H1 (cell line): ENCODE measurements around the gene SHISA9. TPM values are rescaled to one million over a fixed set of nuclear protein-coding genes. Genes with fewer than 3 reads are reported as not detected.

Experiments used
- CTCF ChIA-PET: fragments of 300-600 bp; sonication (Branson Sonifier 250); formaldehyde crosslinking; loops from one replicate; lab custom pipeline; 2021; ENCODE audit not compliant: partially characterized antibody; lab: Charles Lee
- POLR2A ChIA-PET: fragments of 300-600 bp; sonication (Branson Sonifier 250); formaldehyde crosslinking; loops from one replicate; lab custom pipeline; 2021; ENCODE audit warnings: inconsistent platforms; ENCODE audit not compliant: partially characterized antibody; lab: Charles Lee
- DNase-seq, 2 experiments: peaks; one replicate each; pipeline versions ENCODE4 v3.0.0 to v3.0.0-alpha.2; 2010 to 2022; ENCODE audit warnings: low spot score in 2 of 2, low read depth in 1 of 2, mixed read lengths in 1 of 2
- FAIRE-seq: peaks from 2 replicates; lab custom pipeline; 2011; peaks lifted over from hg19 to GRCh38; lab: Jason Lieb, UNC
- H2AFZ ChIP-seq: 2 replicates; pipeline ENCODE4 v1.8.1; 2012; ENCODE audit warnings: low read length, inconsistent platforms
- H2AK5ac ChIP-seq: 2 replicates; pipeline ENCODE4 v1.6.1; 2013; ENCODE audit warnings: low read depth, low read length
- H2BK120ac ChIP-seq: replicated peaks from 2 replicates; pipeline ENCODE3; 2013; ENCODE audit warnings: low read depth, low read length, inconsistent platforms
- H2BK12ac ChIP-seq: 2 replicates; pipeline ENCODE4 v1.6.1; 2013; ENCODE audit warnings: low read depth, low read length
- H2BK15ac ChIP-seq: 2 replicates; pipeline ENCODE4 v1.6.1; 2013; ENCODE audit warnings: low read length
- H2BK20ac ChIP-seq: 2 replicates; pipeline ENCODE4 v1.6.1; 2013; ENCODE audit warnings: low read length
- H2BK5ac ChIP-seq: 2 replicates; pipeline ENCODE4 v1.6.1; 2013; ENCODE audit warnings: low read depth, low read length
- H3K14ac ChIP-seq: 2 replicates; pipeline ENCODE4 v1.6.1; 2013; ENCODE audit warnings: inconsistent platforms; ENCODE audit not compliant: insufficient read length
- H3K18ac ChIP-seq: 2 replicates; pipeline ENCODE4 v1.6.1; 2013; ENCODE audit warnings: low read length; ENCODE audit errors: extremely low read depth
- H3K23ac ChIP-seq: 2 replicates; pipeline ENCODE4 v1.6.1; 2013; ENCODE audit warnings: inconsistent platforms; ENCODE audit not compliant: insufficient read length
- H3K23me2 ChIP-seq: 2 replicates; pipeline ENCODE4 v1.6.1; 2013; ENCODE audit warnings: low read depth, low read length
- H3K27ac ChIP-seq: 2 replicates; pipeline ENCODE4 v1.6.1; 2011; ENCODE audit warnings: low read depth, low read length, inconsistent platforms
- H3K27me3 ChIP-seq, 4 experiments: replicated peaks in 1 of 4; 1 replicate in 1 of 4; 2 replicates in 3 of 4; pipeline versions ENCODE4 v1.6.1 to v1.8.1; 2011 to 2013; ENCODE audit warnings: low read length in 3 of 4, mild to moderate bottlenecking in 3 of 4, inconsistent platforms in 2 of 4, mixed read lengths in 2 of 4, moderate library complexity in 1 of 4; ENCODE audit not compliant: control insufficient read depth in 3 of 4, insufficient read depth in 3 of 4; ENCODE audit errors: extremely low read depth in 1 of 4
- H3K36me3 ChIP-seq, 4 experiments: 2 replicates each; pipeline versions ENCODE4 v1.6.1 to v1.8.1; 2011 to 2013; ENCODE audit warnings: mild to moderate bottlenecking in 4 of 4, low read length in 3 of 4, moderate library complexity in 2 of 4, control low read depth in 1 of 4, inconsistent platforms in 1 of 4; ENCODE audit not compliant: insufficient read depth in 4 of 4, control insufficient read depth in 2 of 4
- H3K4ac ChIP-seq: replicated peaks from 2 replicates; pipeline ENCODE3; 2013; ENCODE audit warnings: low read length, low read depth, mixed read lengths, inconsistent platforms; ENCODE audit not compliant: insufficient read length
- H3K4me1 ChIP-seq, 4 experiments: replicated peaks in 1 of 4; 1 replicate in 1 of 4; 2 replicates in 3 of 4; pipeline versions ENCODE4 v1.6.1 to v1.8.1; 2011 to 2013; ENCODE audit warnings: low read length in 3 of 4, inconsistent platforms in 2 of 4, mixed read lengths in 1 of 4; ENCODE audit not compliant: insufficient read depth in 4 of 4, control insufficient read depth in 3 of 4
- H3K4me2 ChIP-seq, 2 experiments: 2 replicates each; pipeline versions ENCODE4 v1.6.1 to v1.8.1; 2011 to 2013; ENCODE audit warnings: low read depth in 2 of 2, low read length in 2 of 2, control low read depth in 1 of 2, inconsistent platforms in 1 of 2, mild to moderate bottlenecking in 1 of 2; ENCODE audit not compliant: insufficient read depth in 1 of 2
- H3K4me3 ChIP-seq, 4 experiments: fragments of 200-600, 300-600 bp in 1 of 4; sonication (generic), shearing (Covaris generic), sonication (Bioruptor Twin) in 1 of 4; 2 replicates each; pipeline versions ENCODE4 v1.5.1 to v1.8.1; 2011 to 2016; ENCODE audit warnings: low read length in 4 of 4, low read depth in 3 of 4, control low read depth in 2 of 4, inconsistent platforms in 2 of 4, mild to moderate bottlenecking in 2 of 4, mixed read lengths in 1 of 4, moderate library complexity in 1 of 4; ENCODE audit not compliant: insufficient read depth in 2 of 4; ENCODE audit errors: extremely low read depth in 1 of 4
- H3K56ac ChIP-seq: replicated peaks from 2 replicates; pipeline ENCODE3; 2013; ENCODE audit warnings: low read depth, mild to moderate bottlenecking, mixed read lengths, low read length, inconsistent platforms; ENCODE audit not compliant: insufficient read length
- H3K79me1 ChIP-seq: 2 replicates; pipeline ENCODE4 v1.6.1; 2013; ENCODE audit warnings: low read depth, low read length, control low read depth
- H3K79me2 ChIP-seq, 2 experiments: 2 replicates each; pipeline versions ENCODE4 v1.6.1 to v1.8.1; 2012 to 2013; ENCODE audit warnings: low read length in 2 of 2, mild to moderate bottlenecking in 2 of 2, inconsistent platforms in 1 of 2; ENCODE audit not compliant: insufficient read depth in 2 of 2, control insufficient read depth in 1 of 2
- H3K9ac ChIP-seq, 4 experiments: replicated peaks in 1 of 4; 1 replicate in 1 of 4; 2 replicates in 3 of 4; pipeline versions ENCODE4 v1.6.1 to v1.8.1; 2011 to 2013; ENCODE audit warnings: low read depth in 3 of 4, low read length in 3 of 4, control low read depth in 2 of 4, mild to moderate bottlenecking in 2 of 4, moderate library complexity in 2 of 4, inconsistent platforms in 1 of 4; ENCODE audit errors: extremely low read depth in 1 of 4
- H3K9me3 ChIP-seq, 2 experiments: 2 replicates each; pipeline versions ENCODE4 v1.6.1 to v1.8.1; 2012 to 2013; ENCODE audit warnings: mild to moderate bottlenecking in 2 of 2, moderate library complexity in 2 of 2, control low read depth in 1 of 2, inconsistent platforms in 1 of 2, low read depth in 1 of 2, low read length in 1 of 2, mixed read lengths in 1 of 2; ENCODE audit not compliant: insufficient read depth in 2 of 2
- H4K20me1 ChIP-seq, 2 experiments: replicated peaks in 1 of 2; 2 replicates each; pipeline versions ENCODE3 to v1.8.1; 2011 to 2013; ENCODE audit warnings: inconsistent platforms in 2 of 2, low read length in 2 of 2, mild to moderate bottlenecking in 1 of 2; ENCODE audit not compliant: insufficient read depth in 2 of 2, control insufficient read depth in 1 of 2
- H4K5ac ChIP-seq: 2 replicates; pipeline ENCODE4 v1.6.1; 2013; ENCODE audit warnings: low read length, low read depth, mixed read lengths, inconsistent platforms; ENCODE audit not compliant: insufficient read length
- H4K8ac ChIP-seq: 2 replicates; pipeline ENCODE4 v1.8.0; 2013; ENCODE audit warnings: mild to moderate bottlenecking, moderate library complexity, low read length, inconsistent platforms; ENCODE audit not compliant: insufficient read depth; ENCODE audit errors: extremely low read depth
- H4K91ac ChIP-seq: replicated peaks from 2 replicates; pipeline ENCODE3; 2013; ENCODE audit warnings: low read length, mixed read lengths, inconsistent platforms; ENCODE audit not compliant: insufficient read length
- BRCA1 ChIP-seq: IDR thresholded peaks from 2 replicates; pipeline ENCODE4 v1.6.1; 2012; ENCODE audit warnings: low read depth, low read length, improper control_type of control experiment
- EGR1 ChIP-seq: IDR thresholded peaks from 2 replicates; pipeline ENCODE4 v1.6.1; 2011; ENCODE audit warnings: low read depth, low read length, borderline replicate concordance
- GTF2F1 ChIP-seq: IDR thresholded peaks from 2 replicates; pipeline ENCODE4 v1.6.1; 2012; ENCODE audit warnings: low read depth, low read length, improper control_type of control experiment, borderline replicate concordance
- HDAC6 ChIP-seq: IDR thresholded peaks from one replicate; pipeline ENCODE4 v1.7.1; 2012; ENCODE audit warnings: low read depth, mild to moderate bottlenecking, inconsistent platforms, low read length, moderate library complexity
- MAX ChIP-seq: IDR thresholded peaks from 2 replicates; pipeline ENCODE4 v1.6.1; 2012; ENCODE audit warnings: inconsistent platforms
- SP2 ChIP-seq: IDR thresholded peaks from 2 replicates; pipeline ENCODE4 v1.6.1; 2012; ENCODE audit warnings: mild to moderate bottlenecking, low read length, inconsistent platforms
- WGBS, 2 experiments: shearing (Covaris generic) in 1 of 2; methylation state at CpG; one replicate each; pipeline versions ENCODE4 v1.1.6 to v1.1.7; 2013 to 2015; ENCODE audit warnings: low lambda C conversion rate in 2 of 2, mixed read lengths in 2 of 2, inconsistent platforms in 1 of 2, low coverage in 1 of 2, missing lambda C conversion rate in 1 of 2; ENCODE audit not compliant: insufficient replicate concordance in 2 of 2, insufficient coverage in 1 of 2, insufficient read length in 1 of 2; ENCODE audit errors: extremely low coverage in 1 of 2, missing lambda C conversion rate in 1 of 2; 5-methylcytosine and 5-hydroxymethylcytosine counted together
- polyA plus RNA-seq, 7 experiments: library from polyadenylated mRNA; depleted of rRNA in 3 of 7; stranded (reverse) in 5 of 7; unstranded in 2 of 7; fragments of >200 nt in 5 of 7; fragments of 200-250 nt in 2 of 7; gene quantifications; 1 replicate in 5 of 7; 2 replicates in 1 of 7; 4 replicates in 1 of 7; pipeline versions ENCODE4 v1.2.1 to v1.2.3, GENCODE V29; 2011 to 2013; ENCODE audit warnings: missing spikeins in 2 of 7, mixed read lengths in 2 of 7
- total RNA-seq: library from RNA; stranded (reverse); fragmentation: NEBNext Ultra II Directional; extraction: Animal tissue kit (Norgen Biotek cat#: 25700); gene quantifications from 2 replicates; pipeline ENCODE4 v1.2.1, GENCODE V29; 2021

SHISA9 gene
- total and polyA plus RNA-seq, 2 of the 8 experiments (the other 6 are each of a cell fraction or from before 2014, with no cell fraction given) = 25.6 to 39.8 TPM

- WGBS, 2 experiments = 88% methylated on average over 1 of the region's 1 CpG; no CpG with 5 or more reads in 1 of the 2 experiments
- no peak for FAIRE-seq
- TF ChIP-seq SP2 (no peak), MAX (no peak), EGR1 (no peak), HDAC6 (no peak), GTF2F1 (no peak), BRCA1 (no peak)
Measured at GRCh38 chr16:13254998-13255614, 353.7 kb downstream of the SHISA9 start.

More at GRCh38 chr16:13254998-13255614, 353.7 kb downstream of the SHISA9 start:
- Histone ChIP-seq H2AK5ac (no peak overlapping the region), H4K5ac (no peak overlapping the region), H3K9me3 (peaks cover 7 to 10% of the 10 kb centered on the region in 2 experiments), H3K4me1 (no peaks in the 10 kb centered on the region), H3K23me2 (no peaks in the 10 kb centered on the region), H3K27ac (no peak overlapping the region), H4K20me1 (no peaks in the 10 kb centered on the region), H3K36me3 (no peaks in the 10 kb centered on the region; a peak in 1 of 8 replicates), H2BK15ac (no peak overlapping the region), H3K18ac (no peak overlapping the region), H3K4me3 (no peak overlapping the region), H3K79me2 (no peaks in the 10 kb centered on the region), H4K91ac (no peak overlapping the region), H3K27me3 (peaks cover 0 to 1% (median 0%) of the 10 kb centered on the region in 4 experiments; a peak in 1 of 7 replicates), H3K4me2 (no peak overlapping the region), H2BK12ac (no peak overlapping the region), H3K14ac (no peak overlapping the region), H4K8ac (no peak overlapping the region), H3K56ac (no peak overlapping the region), H2BK120ac (no peak overlapping the region), H3K79me1 (no peaks in the 10 kb centered on the region), H3K23ac (no peak overlapping the region), H3K4ac (no peak overlapping the region), H2AFZ (no peak overlapping the region), H3K9ac (no peak overlapping the region), H2BK20ac (no peak overlapping the region), H2BK5ac (no peak overlapping the region)
- DNase-seq = no peak
- ChIA-PET POLR2A (no interaction called here), CTCF (no interaction called here)
